MG63 (cell line): Measurements from ENCODE around the gene B3GALT5. TPM values are rescaled to one million over a fixed set of nuclear protein-coding genes. Genes with fewer than 3 reads are reported as not detected.

Experiments
- DNase-seq: peaks from one replicate; pipeline ENCODE4 v3.0.0-alpha.2; 2020
- H3K27me3 ChIP-seq: fragments of 250-450 bp; sonication (Bioruptor Pico); 2 replicates; pipeline ENCODE4 v1.5.1; 2020; ENCODE audit warnings: mild to moderate bottlenecking, moderate library complexity
- H3K36me3 ChIP-seq: fragments of 250-450 bp; sonication (Bioruptor Pico); 2 replicates; pipeline ENCODE4 v1.5.1; 2020; ENCODE audit warnings: mild to moderate bottlenecking, moderate library complexity
- H3K4me3 ChIP-seq: fragments of 250-450 bp; sonication (Bioruptor Pico); 2 replicates; pipeline ENCODE4 v1.5.1; 2020; ENCODE audit warnings: mild to moderate bottlenecking, moderate library complexity
- H3K9me3 ChIP-seq: fragments of 250-450 bp; sonication (Bioruptor Pico); 2 replicates; pipeline ENCODE4 v1.5.1; 2020; ENCODE audit warnings: mild to moderate bottlenecking, moderate library complexity
- total RNA-seq: library from RNA; depleted of rRNA; stranded (reverse); fragments of >200 nt; shearing (Covaris generic); gene quantifications from 2 replicates; pipeline ENCODE4 v1.2.3, GENCODE V29; 2014; ENCODE audit warnings: low replicate concordance

The B3GALT5 gene
- total RNA-seq, 1 experiment from 2014 or later = 0.10 TPM

DNA sequence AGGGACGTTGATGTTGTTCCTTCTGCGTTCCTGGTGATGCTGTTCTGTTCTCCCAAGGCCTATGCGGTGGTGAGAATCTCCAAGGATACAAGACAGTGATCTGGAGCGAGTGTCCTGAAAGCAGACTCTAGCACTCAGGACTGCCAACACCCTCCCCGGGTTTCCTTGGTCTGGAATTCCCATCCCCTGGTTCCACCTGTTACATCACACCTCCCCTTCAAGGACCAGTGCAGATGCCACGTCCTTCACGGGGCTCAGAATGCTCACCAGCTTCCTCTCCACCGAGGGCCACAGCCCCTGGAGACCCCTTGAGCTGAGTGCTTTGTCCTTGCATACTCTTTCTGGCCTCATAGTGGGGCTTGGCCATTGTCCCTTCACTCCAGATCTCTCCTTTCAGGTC is 43.5 kb downstream of the B3GALT5 start:
- H3K36me3 ChIP-seq = no peaks in the 10 kb centered on the region
- peaks cover 7% of the 10 kb centered on the region for H3K9me3 ChIP-seq
- no peaks in the 10 kb centered on the region for H3K27me3 ChIP-seq
- DNase-seq = no peak
- no peak overlapping the region for H3K4me3 ChIP-seq

DNA sequence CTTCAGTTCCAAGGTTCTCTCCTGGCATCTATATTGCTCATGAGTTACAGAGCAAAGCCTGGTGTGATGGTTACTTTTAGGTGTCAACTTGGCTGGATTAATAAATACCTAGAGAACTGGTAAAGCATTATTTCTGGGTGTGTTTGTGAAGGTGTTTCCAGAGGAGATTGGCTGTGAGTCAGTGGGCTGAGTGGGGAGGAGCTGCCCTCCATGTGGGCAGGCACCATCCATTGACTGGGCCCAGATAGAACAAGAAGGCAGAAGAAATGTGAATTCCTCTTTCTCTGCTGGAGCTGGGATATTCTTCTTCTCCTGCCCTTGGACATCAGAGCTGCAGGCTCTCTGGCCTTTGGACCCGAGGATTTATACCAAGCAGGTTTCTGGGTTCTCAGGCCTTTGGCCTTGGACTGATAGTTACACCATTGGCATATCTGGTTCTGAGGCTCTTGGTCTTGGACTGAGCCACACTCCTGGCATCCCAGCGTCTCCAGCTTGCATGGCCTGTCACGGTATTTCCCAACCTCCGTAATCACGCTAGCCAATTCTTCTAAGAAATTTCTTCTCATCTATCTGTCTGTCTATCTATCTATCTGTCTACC is 44.5 kb downstream of the B3GALT5 start:
- no peak for DNase-seq

DNA sequence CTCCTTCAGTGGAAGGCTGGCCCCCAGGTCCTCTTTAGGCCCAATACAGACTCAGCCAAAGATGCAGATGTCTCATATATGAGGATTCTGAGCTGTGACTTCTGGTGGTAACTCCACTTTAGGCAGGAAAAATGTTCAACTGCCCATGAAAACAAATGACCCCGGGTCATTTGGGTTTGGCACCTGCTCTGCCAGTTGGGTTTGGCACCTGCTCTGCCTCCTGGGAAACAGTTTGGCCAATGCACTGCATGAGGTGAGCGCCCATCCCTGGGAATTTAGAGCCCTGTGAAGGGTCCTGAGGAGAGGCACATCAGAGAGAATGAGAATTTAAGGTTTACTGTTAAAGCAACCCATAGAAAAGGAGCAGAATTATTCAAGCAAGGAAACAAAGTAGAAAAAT is 45.3 kb downstream of the B3GALT5 start:
- no peak for DNase-seq
- Histone ChIP-seq H3K36me3 (no peaks in the 10 kb centered on the region), H3K9me3 (peaks cover 5% of the 10 kb centered on the region), H3K27me3 (no peaks in the 10 kb centered on the region), H3K4me3 (no peak overlapping the region)

More for the DNA sequence above, 44.5 kb downstream of the B3GALT5 start:
- H3K36me3 ChIP-seq = no peaks in the 10 kb centered on the region
- no peak overlapping the region for H3K4me3 ChIP-seq
- H3K9me3 ChIP-seq = peaks cover 7% of the 10 kb centered on the region
- H3K27me3 ChIP-seq = no peaks in the 10 kb centered on the region

DNA sequence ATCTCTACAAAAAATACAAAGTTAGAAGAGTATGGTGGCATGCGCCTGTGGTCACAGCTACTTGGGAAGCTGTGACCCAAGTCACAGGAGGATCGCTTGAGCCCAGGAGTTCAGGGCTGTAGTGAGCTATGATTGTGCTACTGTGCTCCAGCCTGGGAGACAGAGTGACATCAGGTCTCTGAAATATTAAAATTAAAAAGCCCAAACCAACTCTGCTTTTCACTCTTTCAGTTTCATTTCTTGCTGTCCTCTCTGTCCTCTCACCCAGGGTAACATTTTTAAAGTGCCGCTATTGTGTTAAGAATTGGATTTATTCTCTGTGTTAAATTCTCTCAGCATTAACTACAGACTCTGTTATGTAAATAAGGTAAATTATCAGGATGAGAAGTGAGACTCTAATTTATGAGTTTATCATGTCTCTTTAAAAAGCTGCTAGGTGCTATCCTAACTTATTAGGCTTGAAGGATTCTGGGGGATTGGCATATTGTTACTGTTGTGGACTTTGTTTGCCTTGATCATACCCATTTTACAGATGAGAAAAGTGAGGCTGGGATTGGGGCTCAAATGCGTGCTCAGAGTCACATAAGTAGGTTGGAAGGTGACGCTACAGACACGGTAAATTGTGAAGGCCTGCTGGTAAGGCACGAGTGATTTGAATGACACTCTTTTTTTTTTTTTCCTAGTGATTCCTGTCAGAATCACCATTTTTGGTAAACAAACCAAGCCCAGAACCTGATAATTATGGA is 46.5 kb downstream of the B3GALT5 start:
- no peak for DNase-seq
- H3K4me3 ChIP-seq = no peak overlapping the region
- no peaks in the 10 kb centered on the region for H3K9me3 ChIP-seq
- H3K27me3 ChIP-seq = no peaks in the 10 kb centered on the region
- H3K36me3 ChIP-seq = no peaks in the 10 kb centered on the region

DNA sequence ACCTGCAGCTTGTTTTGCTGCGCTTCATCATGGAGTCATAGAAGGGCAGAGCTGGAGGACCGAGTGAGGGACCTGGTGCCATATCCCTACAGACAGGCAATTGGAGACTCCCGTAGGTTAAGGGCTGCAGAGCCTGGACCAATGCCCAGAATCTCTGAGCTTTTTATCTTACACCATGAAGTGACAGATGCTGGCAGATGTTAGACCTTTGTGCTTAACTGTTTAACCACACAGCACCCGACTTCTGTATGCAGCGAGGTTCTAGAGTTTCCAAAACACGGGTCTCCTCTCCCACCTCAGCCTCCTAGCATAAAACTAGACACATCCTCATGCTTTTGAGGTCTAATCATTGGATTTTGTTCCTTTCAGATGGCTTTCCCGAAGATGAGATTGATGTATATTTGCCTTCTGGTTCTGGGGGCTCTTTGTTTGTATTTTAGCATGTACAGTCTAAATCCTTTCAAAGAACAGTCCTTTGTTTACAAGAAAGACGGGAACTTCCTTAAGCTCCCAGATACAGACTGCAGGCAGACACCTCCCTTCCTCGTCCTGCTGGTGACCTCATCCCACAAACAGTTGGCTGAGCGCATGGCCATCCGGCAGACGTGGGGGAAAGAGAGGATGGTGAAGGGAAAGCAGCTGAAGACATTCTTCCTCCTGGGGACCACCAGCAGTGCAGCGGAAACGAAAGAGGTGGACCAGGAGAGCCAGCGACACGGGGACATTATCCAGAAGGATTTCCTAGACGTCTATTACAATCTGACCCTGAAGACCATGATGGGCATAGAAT is 47.6 kb downstream of the B3GALT5 start:
- Histone ChIP-seq H3K9me3 (no peaks in the 10 kb centered on the region), H3K27me3 (no peaks in the 10 kb centered on the region), H3K4me3 (peak overlapping the region; percentile 13; the same call in 1 of the 2 replicates), H3K36me3 (no peaks in the 10 kb centered on the region)
- peak; percentile 86 for DNase-seq

DNA sequence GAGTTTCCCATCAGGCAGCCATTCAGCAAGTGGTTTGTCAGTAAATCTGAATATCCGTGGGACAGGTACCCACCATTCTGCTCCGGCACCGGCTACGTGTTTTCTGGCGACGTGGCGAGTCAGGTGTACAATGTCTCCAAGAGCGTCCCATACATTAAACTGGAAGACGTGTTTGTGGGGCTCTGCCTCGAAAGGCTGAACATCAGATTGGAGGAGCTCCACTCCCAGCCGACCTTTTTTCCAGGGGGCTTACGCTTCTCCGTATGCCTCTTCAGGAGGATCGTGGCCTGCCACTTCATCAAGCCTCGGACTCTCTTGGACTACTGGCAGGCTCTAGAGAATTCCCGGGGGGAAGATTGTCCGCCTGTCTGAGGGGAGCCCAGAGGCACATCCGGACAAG is 48.4 kb downstream of the B3GALT5 start:
- no peak for DNase-seq
- Histone ChIP-seq H3K27me3 (no peaks in the 10 kb centered on the region), H3K36me3 (no peaks in the 10 kb centered on the region), H3K4me3 (no peak overlapping the region), H3K9me3 (no peaks in the 10 kb centered on the region)

DNA sequence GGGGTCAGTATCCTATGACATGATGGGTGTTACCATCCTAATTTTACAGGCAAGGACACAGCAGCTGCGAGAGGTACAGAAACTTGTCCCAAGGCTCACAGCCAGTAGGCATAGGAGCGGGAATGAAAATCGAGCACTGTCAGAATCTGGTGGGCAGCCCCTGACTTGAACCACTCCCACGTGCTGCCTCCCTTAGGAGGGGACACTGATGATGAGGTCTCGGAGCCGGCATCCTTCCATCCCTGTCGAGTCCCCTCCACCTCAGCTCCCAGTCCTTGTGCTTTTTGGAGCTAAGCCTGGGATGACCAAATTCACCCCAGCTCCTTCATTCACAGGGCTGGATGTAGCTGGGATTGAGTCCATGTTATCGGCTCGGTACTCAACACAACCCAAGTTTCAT is 49.0 kb downstream of the B3GALT5 start:
- no peaks in the 10 kb centered on the region for H3K9me3 ChIP-seq
- no peaks in the 10 kb centered on the region for H3K27me3 ChIP-seq
- no peak overlapping the region for H3K4me3 ChIP-seq
- H3K36me3 ChIP-seq = no peaks in the 10 kb centered on the region
- DNase-seq = no peak

DNA sequence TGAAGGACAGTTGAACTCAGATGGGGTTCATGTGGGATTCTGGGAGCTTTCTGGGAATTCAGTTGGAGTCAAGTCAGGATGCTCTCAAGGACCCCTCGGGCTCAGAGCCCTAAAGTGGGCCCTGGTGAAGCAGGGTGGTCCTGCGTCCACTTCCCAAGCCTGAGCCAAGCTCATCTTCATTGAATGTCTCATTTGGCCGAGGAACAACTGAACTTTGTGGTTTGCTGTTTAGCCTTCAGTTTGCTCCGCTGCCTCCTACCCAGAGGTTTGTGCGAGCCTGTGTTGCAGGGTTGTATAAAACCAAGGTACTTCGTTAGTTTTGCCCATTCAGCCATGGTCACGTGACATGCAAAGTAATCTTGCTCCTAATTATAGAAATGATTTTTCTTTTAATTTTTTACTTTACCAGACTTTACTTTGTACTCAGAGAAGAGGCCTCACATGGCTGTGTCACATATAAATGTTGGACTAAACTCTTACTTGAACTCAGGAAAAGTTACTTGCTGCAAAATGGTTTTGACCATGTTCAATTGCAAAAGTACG is 49.7 kb downstream of the B3GALT5 start:
- Histone ChIP-seq H3K36me3 (no peaks in the 10 kb centered on the region), H3K4me3 (no peak overlapping the region), H3K27me3 (no peaks in the 10 kb centered on the region), H3K9me3 (no peaks in the 10 kb centered on the region)
- no peak for DNase-seq

DNA sequence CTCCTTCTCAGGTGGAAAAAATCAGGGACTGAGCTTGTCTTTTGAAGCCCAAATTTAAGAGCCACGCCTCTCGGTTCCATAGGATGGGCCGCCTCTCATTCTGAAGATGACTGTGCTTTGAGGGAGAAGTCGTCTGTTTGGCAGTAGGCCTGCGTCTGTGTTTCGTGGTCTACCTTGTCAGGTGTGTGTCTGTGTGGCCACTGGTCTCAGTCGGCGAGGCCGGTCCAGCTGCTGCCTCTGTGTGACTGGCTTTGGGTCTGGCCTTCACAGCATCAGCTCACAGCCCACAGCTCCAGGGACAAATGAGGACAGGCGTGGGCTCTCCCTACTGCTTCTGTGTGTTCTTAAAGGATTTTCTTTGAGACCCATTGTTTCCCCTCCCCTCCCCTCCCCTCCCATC is 50.3 kb downstream of the B3GALT5 start:
- H3K36me3 ChIP-seq = no peaks in the 10 kb centered on the region
- DNase-seq = no peak
- no peak overlapping the region for H3K4me3 ChIP-seq
- no peaks in the 10 kb centered on the region for H3K27me3 ChIP-seq
- H3K9me3 ChIP-seq = no peaks in the 10 kb centered on the region

DNA sequence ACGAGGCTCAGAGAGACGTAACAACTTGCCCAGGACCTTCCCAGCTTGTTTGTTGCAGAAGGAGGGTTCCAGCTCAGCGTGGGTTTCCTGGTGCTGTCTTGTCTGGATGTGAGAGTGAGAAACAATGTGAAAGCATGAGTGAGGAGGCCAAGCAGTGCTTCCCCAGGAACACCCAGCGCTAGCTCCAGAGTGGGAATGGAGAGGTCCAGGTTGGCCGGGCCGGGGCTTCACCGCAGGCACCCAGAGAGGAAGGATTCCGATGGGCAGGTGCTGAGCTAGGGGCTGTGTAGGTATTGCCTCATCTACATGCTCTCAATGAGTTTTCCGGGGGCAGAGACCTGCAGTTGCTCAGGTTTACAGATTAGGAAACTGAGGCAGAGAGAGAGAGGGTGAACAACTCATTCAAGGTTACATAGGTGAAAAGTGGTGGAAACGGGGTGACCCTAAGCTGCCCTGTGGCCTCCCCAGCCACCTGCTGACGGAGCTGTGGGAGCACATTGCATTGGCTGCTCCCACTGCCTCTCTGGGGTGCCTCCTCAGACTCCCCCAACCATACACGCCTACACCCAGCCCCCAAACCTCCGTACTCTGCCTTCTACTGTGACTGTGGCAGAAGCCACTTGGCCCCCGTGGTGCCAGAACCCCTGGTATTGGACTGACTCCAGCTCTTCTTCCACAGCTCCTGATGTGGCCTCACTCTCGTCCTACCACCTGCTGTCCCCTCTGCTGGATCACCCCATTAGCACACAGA is 51.2 kb downstream of the B3GALT5 start:
- Histone ChIP-seq H3K4me3 (no peak overlapping the region), H3K36me3 (no peaks in the 10 kb centered on the region), H3K27me3 (no peaks in the 10 kb centered on the region), H3K9me3 (no peaks in the 10 kb centered on the region)
- no peak for DNase-seq

DNA sequence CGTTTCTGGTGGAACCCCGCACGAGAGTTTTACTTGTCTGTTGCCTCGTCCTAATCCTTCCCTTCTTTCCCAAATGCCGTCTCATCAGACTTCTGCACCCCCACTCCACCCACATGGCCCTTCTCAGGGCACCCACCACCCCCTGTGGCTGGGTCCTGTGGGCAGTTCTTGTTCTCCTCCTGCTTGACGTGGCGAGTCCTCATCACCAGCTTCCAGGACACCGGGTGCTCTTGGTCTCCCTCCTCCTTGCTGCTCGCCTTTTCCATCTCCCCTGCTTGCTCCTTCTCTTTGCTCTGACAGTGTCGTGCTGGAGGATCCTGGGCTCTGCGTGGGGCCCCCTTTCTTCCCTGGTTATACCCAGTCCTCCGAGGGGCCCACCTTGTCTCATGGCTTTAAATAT is 51.8 kb downstream of the B3GALT5 start:
- no peak overlapping the region for H3K4me3 ChIP-seq

DNA sequence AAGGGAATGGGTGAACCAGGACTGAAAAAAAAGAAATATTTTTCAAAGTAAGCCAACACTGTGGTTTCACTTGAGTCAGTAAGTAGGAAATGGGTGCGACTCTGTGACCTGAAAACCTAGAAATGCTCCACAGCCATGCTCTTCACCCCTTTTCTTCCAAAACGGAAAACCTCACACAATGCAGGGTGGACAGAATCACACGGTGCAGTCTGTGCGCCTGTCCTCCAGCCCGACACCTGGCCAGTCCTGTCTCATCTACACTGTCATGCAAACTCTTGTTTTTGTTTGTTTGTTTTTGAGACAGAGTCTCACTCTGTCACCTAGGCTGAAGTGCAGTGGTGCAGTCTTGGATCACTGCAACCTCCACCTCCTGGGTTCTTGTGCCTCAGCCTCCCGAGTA is 53.3 kb downstream of the B3GALT5 start:
- Histone ChIP-seq H3K4me3 (no peak overlapping the region), H3K27me3 (no peaks in the 10 kb centered on the region)
- DNase-seq = no peak

More for the DNA sequence above, 51.8 kb downstream of the B3GALT5 start:
- H3K36me3 ChIP-seq = no peaks in the 10 kb centered on the region
- H3K9me3 ChIP-seq = no peaks in the 10 kb centered on the region
- no peak for DNase-seq
- H3K27me3 ChIP-seq = no peaks in the 10 kb centered on the region

DNA sequence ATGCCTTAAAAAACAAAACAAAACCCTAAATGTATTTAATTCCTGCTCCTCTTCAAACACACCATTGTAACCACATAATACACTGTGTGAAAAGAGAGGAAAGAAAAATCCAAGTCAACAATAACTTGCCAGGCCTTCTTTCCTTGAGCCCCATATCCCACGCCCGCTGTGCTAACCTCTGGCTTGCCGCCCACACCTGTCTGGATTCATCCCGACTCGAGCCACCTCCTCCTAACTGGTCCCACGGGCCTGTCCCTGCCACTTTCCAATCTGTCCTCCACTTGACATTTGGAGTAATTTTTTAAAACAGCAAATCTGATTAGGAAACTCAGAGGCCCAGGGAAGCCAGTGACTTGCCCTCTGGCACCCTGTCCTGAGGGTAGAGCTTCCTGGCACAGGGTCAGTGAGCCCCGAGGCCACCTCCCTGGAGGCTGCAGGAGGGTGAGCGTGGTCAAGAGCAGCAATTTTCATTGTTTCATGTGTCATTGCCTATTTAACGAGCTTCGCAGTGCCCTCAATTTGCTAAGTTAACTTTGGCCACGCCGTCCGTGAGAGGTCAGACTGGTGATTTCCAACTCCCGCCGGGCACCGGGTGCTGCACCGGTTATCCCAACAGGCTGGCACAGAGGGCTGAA is 54.1 kb downstream of the B3GALT5 start:
- H3K27me3 ChIP-seq = no peaks in the 10 kb centered on the region
- no peak for DNase-seq

More for the DNA sequence above, 53.3 kb downstream of the B3GALT5 start:
- peaks cover 4% of the 10 kb centered on the region; the same call in 1 of the 2 replicates for H3K9me3 ChIP-seq
- no peaks in the 10 kb centered on the region for H3K36me3 ChIP-seq

DNA sequence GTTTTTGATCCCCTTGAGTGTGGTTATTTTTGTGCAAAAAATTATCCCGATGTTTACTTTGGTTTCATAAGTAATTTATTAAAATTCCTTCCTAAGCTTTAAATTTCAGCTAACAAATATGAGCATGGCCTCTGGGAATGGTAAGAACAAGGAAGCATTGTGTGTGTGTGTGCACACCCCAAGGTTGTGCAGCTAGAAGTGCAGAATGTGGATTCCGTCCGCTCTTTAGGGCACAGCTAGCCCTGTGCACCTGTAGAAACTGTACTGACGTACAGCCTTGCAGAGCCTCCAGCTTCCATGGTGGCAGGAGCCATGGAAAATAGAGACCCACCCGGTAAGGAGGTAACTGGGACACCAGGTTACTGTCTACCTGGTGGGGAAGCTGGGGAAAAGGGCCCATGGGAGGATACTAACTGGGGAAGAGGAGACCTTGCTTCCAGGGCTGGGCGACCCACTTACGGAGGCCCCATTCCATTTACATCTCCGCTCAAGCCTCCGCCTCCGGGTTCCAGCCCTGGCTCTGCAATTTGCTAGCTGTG is 54.7 kb downstream of the B3GALT5 start:
- H3K27me3 ChIP-seq = no peaks in the 10 kb centered on the region
- DNase-seq = no peak
- H3K36me3 ChIP-seq = no peaks in the 10 kb centered on the region
- H3K9me3 ChIP-seq = peaks cover 4% of the 10 kb centered on the region; the same call in 1 of the 2 replicates
- no peak overlapping the region for H3K4me3 ChIP-seq

More for the DNA sequence above, 54.1 kb downstream of the B3GALT5 start:
- H3K9me3 ChIP-seq = peaks cover 4% of the 10 kb centered on the region; the same call in 1 of the 2 replicates
- H3K36me3 ChIP-seq = no peaks in the 10 kb centered on the region
- H3K4me3 ChIP-seq = no peak overlapping the region

DNA sequence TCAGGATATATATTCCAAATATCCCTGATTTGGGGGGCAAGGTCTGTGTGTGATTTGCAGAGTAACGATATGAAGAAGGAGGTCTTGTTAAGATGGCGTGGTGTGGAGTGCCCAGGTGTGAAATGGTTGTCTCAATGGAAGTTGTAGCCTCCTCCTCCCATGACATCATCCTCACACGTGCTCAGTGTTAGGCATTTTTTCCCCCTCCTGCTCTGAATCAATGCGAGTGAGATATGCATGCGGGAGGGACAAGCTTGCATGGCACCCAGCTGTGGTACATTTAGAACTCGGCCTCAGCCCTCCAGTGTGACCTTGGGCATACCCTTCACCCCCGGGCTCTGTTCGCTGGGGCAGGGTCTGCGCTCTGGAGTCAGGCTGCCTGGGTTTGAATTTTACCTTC is 55.6 kb downstream of the B3GALT5 start:
- Histone ChIP-seq H3K9me3 (peaks cover 4% of the 10 kb centered on the region; the same call in 1 of the 2 replicates), H3K27me3 (no peaks in the 10 kb centered on the region)
- DNase-seq = no peak

DNA sequence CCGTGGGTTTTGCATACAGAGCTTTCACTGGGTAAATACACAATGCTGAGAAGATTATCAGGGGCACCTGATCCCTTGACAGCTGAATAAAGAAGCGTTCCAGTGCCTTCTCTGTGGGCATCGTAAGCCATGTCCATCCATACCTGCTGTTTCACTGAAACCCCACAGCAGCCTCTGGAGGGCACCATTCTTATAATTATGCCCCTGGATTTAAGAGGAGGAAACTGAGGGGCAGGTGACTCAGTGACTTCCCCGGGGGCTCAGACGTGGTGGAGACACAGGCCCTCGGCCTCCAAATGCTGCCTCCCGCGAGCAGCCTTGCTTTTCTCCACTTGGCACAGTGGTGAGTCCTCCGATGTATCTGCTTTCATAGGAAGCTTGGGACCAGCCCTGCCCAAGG is 56.7 kb downstream of the B3GALT5 start:
- DNase-seq = no peak
- no peak overlapping the region for H3K4me3 ChIP-seq
- no peaks in the 10 kb centered on the region for H3K36me3 ChIP-seq
- no peaks in the 10 kb centered on the region for H3K27me3 ChIP-seq
- peaks cover 4% of the 10 kb centered on the region; the same call in 1 of the 2 replicates for H3K9me3 ChIP-seq

More for the DNA sequence above, 55.6 kb downstream of the B3GALT5 start:
- Histone ChIP-seq H3K4me3 (no peak overlapping the region), H3K36me3 (no peaks in the 10 kb centered on the region)
